Memory B cell (primary cell): ENCODE measurements around the gene TMPRSS9.

Experiments used
- ATAC-seq: fragments of 150-1000 bp; cut with Tn5 transposase; 2 replicates; pipeline ENCODE4 v1.10.0; 2021; ENCODE audit warnings: low read depth, mild to moderate bottlenecking, moderate library complexity
- DNase-seq, 2 donors: peaks; one replicate each; pipeline ENCODE4 v3.0.0; 2022; ENCODE audit warnings: low spot score in 2 of 2
- H3K27ac Mint-ChIP-seq: one replicate; pipeline ENCODE4 v1.8.0; 2022; ENCODE audit warnings: mild to moderate bottlenecking, moderate library complexity, mixed read lengths
- H3K27me3 Mint-ChIP-seq: one replicate; pipeline ENCODE4 v1.8.0; 2022; ENCODE audit warnings: mixed read lengths
- H3K36me3 Mint-ChIP-seq: one replicate; pipeline ENCODE4 v1.8.0; 2022; ENCODE audit warnings: mild to moderate bottlenecking, mixed read lengths
- H3K4me1 Mint-ChIP-seq: one replicate; pipeline ENCODE4 v1.8.0; 2022; ENCODE audit warnings: mixed read lengths
- H3K4me3 Mint-ChIP-seq: one replicate; pipeline ENCODE4 v1.8.0; 2022; ENCODE audit warnings: mild to moderate bottlenecking, moderate library complexity, mixed read lengths
- H3K9me3 Mint-ChIP-seq: one replicate; pipeline ENCODE4 v1.8.0; 2022; ENCODE audit warnings: mixed read lengths

The TMPRSS9 gene

DNA sequence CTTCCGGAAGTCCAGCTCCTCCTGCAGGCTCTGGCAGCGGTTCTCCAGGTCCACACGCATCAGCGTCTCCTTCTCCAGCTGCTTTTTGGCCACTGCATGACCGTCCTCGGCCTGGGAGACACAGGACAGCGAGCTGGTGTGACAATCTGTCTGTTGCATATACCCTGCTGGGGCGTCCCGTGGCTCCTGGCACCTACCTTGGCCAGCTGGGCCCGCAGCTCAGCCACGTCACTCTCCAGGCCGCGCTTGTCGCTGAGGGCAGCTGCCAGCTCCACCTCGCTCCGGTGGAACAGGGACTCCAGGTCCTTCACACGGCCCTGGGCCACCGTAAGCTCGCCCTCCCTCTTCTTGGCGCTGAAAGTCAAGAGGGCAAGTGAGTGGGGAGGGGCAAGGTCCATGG is 78.1 kb downstream of the TMPRSS9 start:
- Mint-ChIP-seq H3K27ac (no peak overlapping the region), H3K9me3 (no peaks in the 10 kb centered on the region), H3K4me1 (peaks cover 4% of the 10 kb centered on the region), H3K36me3 (peaks cover 12% of the 10 kb centered on the region), H3K4me3 (no peak overlapping the region), H3K27me3 (no peaks in the 10 kb centered on the region)
- ATAC-seq (no peak), DNase-seq (no peak)

DNA sequence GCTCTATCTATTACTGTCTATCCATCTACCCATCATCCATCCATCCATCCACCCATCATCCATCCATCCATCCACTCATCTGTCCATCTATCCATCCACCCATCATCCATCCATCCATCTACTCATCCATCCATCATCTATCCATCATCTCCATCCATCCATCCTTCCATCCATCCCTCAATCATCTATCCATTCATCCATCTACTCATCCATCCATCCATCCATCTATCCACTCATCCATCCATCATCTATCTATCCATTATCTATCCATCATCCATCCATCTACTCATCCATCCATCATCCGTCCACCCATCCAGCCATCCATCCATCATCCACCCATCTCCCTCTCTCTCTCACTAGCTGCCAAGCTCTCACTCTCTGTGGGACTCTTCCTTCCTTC is 80.5 kb downstream of the TMPRSS9 start:
- Mint-ChIP-seq H3K27ac (no peak overlapping the region), H3K4me3 (no peak overlapping the region), H3K27me3 (no peaks in the 10 kb centered on the region), H3K36me3 (peaks cover 10% of the 10 kb centered on the region), H3K4me1 (peaks cover 4% of the 10 kb centered on the region), H3K9me3 (no peaks in the 10 kb centered on the region)
- ATAC-seq (no peak), DNase-seq (no peak)

DNA sequence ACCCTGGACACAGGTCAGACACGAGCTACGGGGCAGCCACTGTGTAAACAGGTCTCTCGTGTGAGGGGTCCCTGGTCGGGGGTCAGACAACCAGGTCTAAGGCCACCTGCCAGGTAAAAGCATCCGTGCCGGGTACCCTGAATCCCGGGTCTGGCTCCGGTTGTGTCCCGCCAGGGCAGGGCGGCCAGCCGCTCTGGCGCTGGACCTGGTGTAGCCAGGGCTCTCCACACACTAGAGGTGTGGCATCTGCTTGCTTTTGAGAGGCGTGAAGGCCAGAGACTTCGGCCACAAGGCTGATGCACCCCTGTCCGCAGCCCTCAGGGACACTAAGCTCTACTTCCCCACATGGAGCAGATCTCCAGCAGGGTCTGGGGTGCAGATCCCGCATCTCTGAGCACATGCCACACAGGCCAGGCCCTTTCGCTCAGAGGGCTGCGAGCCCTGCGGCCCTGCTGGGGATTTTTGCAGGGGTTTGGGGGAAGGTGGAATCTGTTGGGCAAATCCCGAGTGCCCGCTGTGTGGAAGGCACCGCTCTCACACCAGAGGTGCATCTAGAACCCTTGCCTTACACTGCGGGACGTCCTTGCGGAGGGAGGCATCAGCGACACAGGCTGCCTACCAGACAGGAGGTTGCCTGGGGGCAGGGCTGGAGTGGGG is 81.2 kb downstream of the TMPRSS9 start:
- DNase-seq = no peak
- ATAC-seq = no peak
- H3K27ac Mint-ChIP-seq = no peak overlapping the region
- no peaks in the 10 kb centered on the region for H3K9me3 Mint-ChIP-seq
- no peak overlapping the region for H3K4me3 Mint-ChIP-seq
- H3K27me3 Mint-ChIP-seq = no peaks in the 10 kb centered on the region
- peaks cover 4% of the 10 kb centered on the region for H3K4me1 Mint-ChIP-seq
- H3K36me3 Mint-ChIP-seq = peaks cover 10% of the 10 kb centered on the region

DNA sequence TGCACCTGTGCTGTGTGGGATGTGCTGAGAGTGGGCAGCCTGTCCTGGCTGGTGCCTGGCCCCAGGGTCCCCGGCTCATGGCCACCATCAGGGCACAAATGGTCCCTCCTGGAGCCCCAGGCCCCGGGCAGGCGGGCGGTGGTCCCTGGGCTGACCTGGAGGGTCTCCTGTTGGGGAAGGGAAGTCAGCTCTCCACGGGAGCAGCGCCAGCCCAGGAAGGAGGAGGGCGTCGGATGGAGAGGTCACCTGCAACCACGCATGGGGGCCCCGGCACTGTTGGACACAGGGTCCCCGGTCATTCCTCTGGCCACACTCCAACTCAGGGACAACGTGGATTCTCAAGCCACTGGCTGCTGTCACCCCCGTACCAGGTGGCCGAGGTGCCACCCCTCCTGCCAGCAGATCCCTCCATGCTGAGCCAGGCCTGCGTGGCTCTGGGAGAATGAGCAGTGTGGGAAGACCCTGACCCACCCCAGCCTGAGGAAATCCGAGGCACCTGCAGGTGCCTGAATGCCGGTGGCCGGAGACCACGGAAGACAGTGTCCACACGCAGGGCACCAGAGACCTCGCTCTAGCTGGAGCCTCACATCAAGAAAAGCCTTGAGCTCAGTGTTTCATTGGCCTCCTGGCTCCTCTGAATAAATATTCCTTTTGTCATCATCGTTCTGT is 83.2 kb downstream of the TMPRSS9 start:
- Mint-ChIP-seq H3K36me3 (peaks cover 7% of the 10 kb centered on the region), H3K4me1 (peaks cover 9% of the 10 kb centered on the region)
- no peak for DNase-seq

DNA sequence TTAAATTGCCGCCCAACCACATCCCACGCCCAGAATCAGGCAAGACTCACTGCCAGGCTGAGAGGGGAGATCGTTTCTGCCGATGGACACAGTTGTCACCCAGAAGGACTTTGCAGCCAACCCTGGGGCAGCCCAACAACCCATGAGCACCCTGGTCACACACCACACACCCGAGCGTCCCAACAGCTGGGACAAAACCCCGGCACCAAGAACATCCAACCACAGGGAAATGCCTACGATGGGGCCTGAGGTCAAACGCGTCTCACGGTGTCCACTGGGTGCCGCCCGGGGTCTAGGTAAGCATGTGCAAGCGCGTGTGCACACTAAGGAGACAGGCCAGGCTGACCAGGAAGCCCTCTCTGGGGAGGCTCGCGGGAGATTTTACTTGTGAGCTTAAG is 83.7 kb downstream of the TMPRSS9 start:
- Mint-ChIP-seq H3K4me3 (no peak overlapping the region), H3K27ac (no peak overlapping the region), H3K27me3 (no peaks in the 10 kb centered on the region), H3K36me3 (peaks cover 7% of the 10 kb centered on the region), H3K9me3 (no peaks in the 10 kb centered on the region), H3K4me1 (peaks cover 9% of the 10 kb centered on the region)
- no peak for DNase-seq
- no peak for ATAC-seq

More for the DNA sequence above, 83.2 kb downstream of the TMPRSS9 start:
- no peak overlapping the region for H3K4me3 Mint-ChIP-seq
- H3K27ac Mint-ChIP-seq = no peak overlapping the region
- H3K27me3 Mint-ChIP-seq = no peaks in the 10 kb centered on the region
- no peaks in the 10 kb centered on the region for H3K9me3 Mint-ChIP-seq
- no peak for ATAC-seq

DNA sequence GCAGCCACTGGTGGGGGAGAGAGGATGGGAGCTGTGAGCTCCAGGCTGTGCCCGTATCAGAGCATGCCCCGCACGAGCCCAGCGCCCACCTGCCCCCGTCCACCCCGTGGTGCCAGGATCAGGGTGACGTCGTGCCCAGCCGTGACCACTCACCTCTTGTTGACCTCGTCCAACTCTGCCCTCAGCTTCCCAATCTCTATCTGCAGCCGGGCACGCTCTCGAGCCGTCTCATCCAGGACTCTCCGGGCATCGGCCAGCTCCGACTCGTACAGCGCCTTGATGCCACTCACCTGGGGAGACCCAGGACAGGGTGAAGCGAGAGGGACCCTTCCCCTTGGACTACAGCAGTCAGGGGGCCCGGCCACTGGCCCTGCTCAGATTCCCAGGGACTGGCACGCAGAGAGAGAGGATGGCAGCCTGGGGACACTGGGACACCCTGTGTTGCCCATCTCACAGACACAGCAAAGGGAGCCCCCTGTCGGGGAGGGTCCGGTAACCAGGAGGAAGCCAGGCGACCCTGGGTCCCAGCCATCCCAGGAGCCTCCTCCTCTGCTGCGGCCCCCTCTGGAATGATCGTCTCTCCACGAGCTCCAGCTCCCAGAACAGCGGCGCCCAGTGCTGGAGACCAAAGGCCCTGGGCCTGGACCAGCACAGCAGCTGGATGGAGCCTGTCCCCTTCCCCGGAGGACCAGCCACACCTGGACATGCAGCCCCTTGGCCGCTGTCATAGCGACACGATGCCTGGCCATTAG is 84.4 kb downstream of the TMPRSS9 start:
- no peaks in the 10 kb centered on the region for H3K27me3 Mint-ChIP-seq
- H3K9me3 Mint-ChIP-seq = no peaks in the 10 kb centered on the region
- H3K27ac Mint-ChIP-seq = no peak overlapping the region
- H3K4me1 Mint-ChIP-seq = peaks cover 9% of the 10 kb centered on the region
- ATAC-seq = no peak
- DNase-seq = no peak
- H3K36me3 Mint-ChIP-seq = peaks cover 7% of the 10 kb centered on the region
- H3K4me3 Mint-ChIP-seq = no peak overlapping the region

DNA sequence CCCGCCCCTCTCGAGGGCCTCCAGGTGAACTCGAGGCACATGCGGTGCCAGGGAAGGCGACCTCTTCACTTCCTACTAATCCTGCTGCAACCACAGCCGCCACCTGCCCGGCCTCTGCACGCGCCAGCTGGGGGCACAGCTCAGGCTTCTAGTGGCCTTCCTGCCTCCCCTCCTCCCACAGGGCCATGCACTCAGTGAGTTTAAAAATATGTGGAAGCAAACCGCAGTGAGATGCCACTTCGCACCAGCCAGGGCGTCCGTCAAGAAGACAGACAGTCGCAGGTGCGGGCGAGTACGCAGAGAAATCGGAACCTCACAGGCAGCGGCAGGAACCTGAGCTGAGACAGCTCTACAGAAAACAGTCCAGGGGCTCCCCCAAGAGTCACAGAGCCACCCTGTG is 86.3 kb downstream of the TMPRSS9 start:
- Mint-ChIP-seq H3K9me3 (no peaks in the 10 kb centered on the region), H3K27me3 (no peaks in the 10 kb centered on the region), H3K36me3 (peaks cover 4% of the 10 kb centered on the region), H3K4me3 (peak overlapping the region; percentile 76), H3K27ac (peak overlapping the region; percentile 16), H3K4me1 (peaks cover 8% of the 10 kb centered on the region)
- DNase-seq (peak in 1 of 2 donors; percentile 42), ATAC-seq (peak; percentile 92)

DNA sequence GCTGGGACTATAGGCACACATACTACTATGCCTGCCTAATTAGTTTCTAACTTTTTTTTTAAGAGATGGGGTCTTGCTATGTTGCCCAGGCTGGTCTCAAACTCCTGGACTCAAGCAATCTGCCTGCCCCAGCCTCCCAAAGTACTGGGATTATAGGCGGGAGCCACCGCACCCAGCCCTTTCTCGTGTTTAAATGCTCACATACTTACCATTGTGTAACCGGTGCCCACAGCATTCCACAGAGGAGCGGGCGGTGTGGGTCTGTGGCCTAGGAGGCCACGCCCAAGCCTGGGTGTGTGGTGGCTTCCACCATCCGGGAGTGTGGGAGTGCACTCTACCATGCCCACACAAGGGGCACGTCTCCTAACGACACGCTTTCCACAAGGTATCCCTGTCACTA is 89.0 kb downstream of the TMPRSS9 start:
- ATAC-seq (no peak), DNase-seq (no peak)
- H3K27me3 Mint-ChIP-seq = no peaks in the 10 kb centered on the region
- peaks cover 15% of the 10 kb centered on the region for H3K4me1 Mint-ChIP-seq
- peaks cover 2% of the 10 kb centered on the region for H3K36me3 Mint-ChIP-seq
- no peak overlapping the region for H3K27ac Mint-ChIP-seq
- H3K4me3 Mint-ChIP-seq = no peak overlapping the region
- H3K9me3 Mint-ChIP-seq = no peaks in the 10 kb centered on the region

DNA sequence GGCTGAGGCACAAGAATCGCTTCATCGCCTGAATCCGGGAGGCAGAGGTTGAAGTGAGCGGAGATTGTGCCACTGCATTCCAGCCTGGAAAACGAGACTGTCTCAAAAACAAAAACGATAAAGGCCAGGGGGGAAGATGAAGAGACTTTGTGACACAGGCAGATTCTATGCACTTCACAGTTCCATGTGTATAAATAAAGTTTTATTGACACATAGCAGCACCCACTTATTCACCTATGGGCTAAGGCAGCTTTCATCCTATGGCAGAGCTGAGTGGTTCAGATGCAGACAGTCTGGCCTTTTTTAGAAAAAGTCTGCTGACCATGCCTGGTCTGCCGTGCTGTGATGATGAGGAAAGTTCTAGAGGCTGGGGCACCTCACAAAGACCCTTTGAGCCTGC is 91.1 kb downstream of the TMPRSS9 start:
- ATAC-seq (no peak), DNase-seq (no peak)
- no peak overlapping the region for H3K27ac Mint-ChIP-seq
- no peaks in the 10 kb centered on the region for H3K36me3 Mint-ChIP-seq
- H3K4me3 Mint-ChIP-seq = no peak overlapping the region
- no peaks in the 10 kb centered on the region for H3K27me3 Mint-ChIP-seq
- H3K4me1 Mint-ChIP-seq = peaks cover 22% of the 10 kb centered on the region
- no peaks in the 10 kb centered on the region for H3K9me3 Mint-ChIP-seq

DNA sequence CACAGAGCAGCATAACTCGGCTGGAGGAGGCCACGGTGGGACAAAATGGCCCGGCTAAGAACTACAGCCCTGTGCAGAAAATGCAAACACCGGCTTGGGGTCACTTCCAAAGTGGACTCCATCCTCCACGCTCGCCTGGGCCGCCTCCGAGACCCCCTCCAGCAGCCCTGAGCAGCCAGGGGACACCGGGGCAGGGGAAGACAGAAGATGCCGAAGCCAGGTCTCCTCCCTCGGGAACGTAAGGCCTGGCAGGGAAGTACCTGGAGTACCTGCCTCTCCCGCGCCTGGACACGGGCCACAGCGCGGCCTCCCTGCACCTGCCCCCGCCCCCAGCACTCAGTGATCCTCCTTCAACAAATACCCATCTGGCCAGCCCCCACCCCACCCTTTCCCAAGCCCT is 91.7 kb downstream of the TMPRSS9 start:
- ATAC-seq = no peak
- Mint-ChIP-seq H3K4me1 (peaks cover 17% of the 10 kb centered on the region), H3K36me3 (no peaks in the 10 kb centered on the region), H3K27ac (no peak overlapping the region), H3K4me3 (no peak overlapping the region), H3K27me3 (no peaks in the 10 kb centered on the region), H3K9me3 (no peaks in the 10 kb centered on the region)
- DNase-seq = no peak

DNA sequence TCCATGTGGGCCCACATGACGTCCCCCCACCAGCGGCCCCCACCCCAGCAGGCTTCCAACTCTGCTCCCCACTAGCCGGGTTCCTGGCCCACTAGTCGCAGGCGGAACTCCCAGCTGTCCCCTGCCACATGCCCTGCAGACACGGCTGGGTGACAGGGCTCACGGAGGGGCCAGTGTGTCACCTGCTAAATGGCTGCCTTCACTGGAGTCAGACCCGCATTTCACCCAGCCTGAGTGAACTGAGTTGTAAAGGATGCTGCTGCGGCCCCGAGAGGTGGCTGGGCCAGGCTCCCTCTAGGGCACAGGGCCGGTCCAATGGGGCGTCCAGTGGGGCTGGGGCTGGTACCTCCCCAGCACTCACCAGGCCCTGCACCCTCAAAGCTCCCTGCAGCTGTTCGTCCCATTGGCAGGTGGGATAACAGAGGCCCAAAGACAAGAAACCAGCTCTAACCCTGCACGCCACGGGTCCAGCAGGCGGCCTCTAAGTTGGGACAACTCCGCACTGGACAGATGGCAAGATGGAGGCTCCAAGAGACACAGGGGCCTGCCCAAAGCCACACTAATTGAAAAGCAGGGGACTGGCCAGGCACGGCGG is 93.5 kb downstream of the TMPRSS9 start:
- Mint-ChIP-seq H3K4me3 (no peak overlapping the region), H3K4me1 (peaks cover 22% of the 10 kb centered on the region), H3K9me3 (no peaks in the 10 kb centered on the region), H3K27ac (no peak overlapping the region), H3K36me3 (no peaks in the 10 kb centered on the region), H3K27me3 (no peaks in the 10 kb centered on the region)
- DNase-seq (no peak), ATAC-seq (no peak)

DNA sequence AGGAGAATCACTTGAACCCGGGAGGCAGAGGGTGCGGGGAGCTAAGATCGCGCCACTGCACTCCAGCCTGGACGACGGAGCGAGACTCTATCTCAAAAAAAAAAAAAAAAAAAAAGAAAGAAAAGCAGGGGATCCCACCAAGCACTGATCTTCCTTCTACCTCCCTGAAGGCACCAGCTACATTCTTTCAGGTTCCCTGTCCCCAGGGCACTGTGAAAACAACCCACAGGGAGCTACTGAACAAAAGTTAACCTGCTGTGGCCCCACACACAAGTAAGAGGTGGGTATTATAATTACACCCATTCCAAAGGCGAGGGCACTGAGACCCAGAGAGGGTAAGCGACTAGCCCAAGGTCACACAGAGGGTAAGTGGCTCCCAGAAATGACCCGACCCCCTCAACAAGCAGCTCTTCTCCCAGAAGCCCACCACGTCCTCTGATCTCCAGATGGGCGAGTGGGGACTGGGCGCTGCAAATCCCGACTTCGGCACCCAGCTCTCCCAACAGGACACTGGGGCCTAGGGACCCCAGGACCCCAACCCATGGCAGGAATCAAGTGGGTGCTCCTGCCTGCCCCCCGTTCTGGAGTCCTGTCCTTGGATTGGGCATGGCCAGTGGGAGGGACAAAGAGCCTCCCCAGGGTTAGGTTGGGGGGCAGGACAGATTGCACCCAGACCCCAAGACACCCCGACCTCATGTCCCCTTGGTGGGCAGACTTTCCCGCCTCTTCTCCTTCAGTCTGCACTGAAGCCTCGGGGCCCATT is 94.3 kb downstream of the TMPRSS9 start:
- H3K36me3 Mint-ChIP-seq = no peaks in the 10 kb centered on the region
- H3K9me3 Mint-ChIP-seq = no peaks in the 10 kb centered on the region
- H3K4me1 Mint-ChIP-seq = peaks cover 22% of the 10 kb centered on the region
- no peaks in the 10 kb centered on the region for H3K27me3 Mint-ChIP-seq
- DNase-seq (no peak), ATAC-seq (no peak)
- H3K4me3 Mint-ChIP-seq = peak overlapping the region; percentile 83
- no peak overlapping the region for H3K27ac Mint-ChIP-seq

DNA sequence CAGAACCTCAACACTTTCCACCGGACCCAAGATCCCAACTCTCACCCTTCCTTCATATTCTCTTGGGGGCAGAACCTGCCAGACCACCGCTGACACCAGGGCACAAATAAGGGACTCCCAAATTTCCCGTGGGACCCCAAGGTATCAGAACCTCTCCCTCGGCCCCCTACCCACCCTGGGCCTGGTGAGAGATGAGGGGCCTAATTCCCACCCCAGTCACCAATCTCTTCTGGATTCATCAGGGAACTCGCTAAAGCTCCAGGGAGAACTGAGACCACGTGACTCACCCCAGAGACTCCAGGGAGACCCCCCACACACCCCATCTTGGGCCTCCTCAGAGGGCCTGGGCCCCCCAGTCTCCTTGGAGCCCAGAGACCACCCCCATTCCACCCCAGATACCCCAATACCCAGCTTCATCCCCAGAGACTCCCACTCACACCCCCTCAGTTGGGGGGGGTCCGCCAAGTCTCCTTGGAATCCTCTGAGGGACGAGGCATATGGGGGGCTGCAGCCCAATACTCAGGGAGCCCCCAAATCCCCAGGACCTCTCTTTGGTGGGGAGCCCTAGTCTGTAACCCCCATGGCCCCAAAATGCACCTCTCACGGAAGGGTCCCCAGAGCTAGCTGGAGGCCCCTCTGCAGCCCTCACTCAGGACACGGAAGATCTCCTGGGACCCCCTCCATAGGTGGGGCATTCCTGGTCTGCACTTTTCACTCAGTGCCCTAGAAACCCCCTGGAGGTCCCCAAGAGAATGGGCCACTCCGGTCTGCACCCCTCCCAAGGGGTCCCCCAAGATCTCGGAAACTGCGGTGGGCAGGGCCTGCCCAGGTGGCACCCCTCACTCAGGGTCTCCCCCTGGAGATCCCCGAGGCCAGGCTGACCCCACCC is 95.1 kb downstream of the TMPRSS9 start:
- ATAC-seq = no peak
- Mint-ChIP-seq H3K4me1 (peaks cover 19% of the 10 kb centered on the region), H3K9me3 (no peaks in the 10 kb centered on the region), H3K36me3 (no peaks in the 10 kb centered on the region), H3K27ac (peak overlapping the region; percentile 70), H3K27me3 (peaks cover 2% of the 10 kb centered on the region), H3K4me3 (peak overlapping the region; percentile 83)
- no peak for DNase-seq
